PFSK-1 (cell line): ENCODE results near the gene TLN1.

Experiments used
- FOXP2 ChIP-seq: optimal IDR thresholded peaks from 2 replicates; pipeline ENCODE3; 2011; ENCODE audit warnings: borderline replicate concordance, control low read depth, inconsistent platforms; ENCODE audit not compliant: insufficient read depth; ENCODE audit errors: extremely low read length, extremely low read depth
- POLR2AphosphoS5 ChIP-seq: IDR thresholded peaks from 2 replicates; pipeline ENCODE4 v1.6.1; 2012; ENCODE audit warnings: low read depth, mild to moderate bottlenecking, control low read depth, low read length, moderate library complexity
- SIN3A ChIP-seq: IDR thresholded peaks from 2 replicates; pipeline ENCODE4 v1.6.1; 2012; ENCODE audit warnings: mild to moderate bottlenecking, low read length, moderate library complexity, borderline replicate concordance; ENCODE audit not compliant: insufficient read depth
- TAF1 ChIP-seq: IDR thresholded peaks from 2 replicates; pipeline ENCODE4 v1.6.1; 2012; ENCODE audit warnings: low read length, control low read depth, borderline replicate concordance; ENCODE audit not compliant: insufficient read depth
- TF ChIP-seq, protein P1 (sequence below), 2 experiments: IDR thresholded peaks; 2 replicates each; pipeline versions ENCODE4 v1.6.1 to v1.8.0; 2011 to 2012; ENCODE audit warnings: low read depth in 2 of 2, low read length in 2 of 2, control low read depth in 1 of 2, inconsistent platforms in 1 of 2, mild to moderate bottlenecking in 1 of 2, moderate library complexity in 1 of 2; ENCODE audit not compliant: insufficient read depth in 1 of 2

TLN1 gene

DNA sequence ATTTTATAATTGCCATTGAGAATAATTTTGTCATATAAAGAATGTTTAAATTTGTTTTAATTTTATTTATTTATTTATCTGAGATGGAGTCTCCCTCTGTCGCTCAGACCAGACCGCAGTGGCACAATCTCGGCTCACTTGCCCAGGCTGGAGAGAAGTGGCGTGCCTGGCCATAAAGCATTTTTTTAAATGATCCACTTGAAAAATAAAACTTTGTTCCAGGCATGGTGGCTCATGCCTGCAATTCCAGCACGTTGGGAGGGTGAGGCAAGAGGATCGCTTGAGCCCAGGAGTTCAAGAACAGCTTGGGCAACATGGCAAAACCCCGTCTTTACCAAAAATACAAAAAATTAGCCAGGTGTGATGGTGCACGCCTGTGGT, 79.2 kb downstream of the TLN1 start:
- TF ChIP-seq SIN3A (no peak), FOXP2 (no peak), TAF1 (no peak), POLR2AphosphoS5 (no peak)
- TF ChIP-seq, protein P1, sequence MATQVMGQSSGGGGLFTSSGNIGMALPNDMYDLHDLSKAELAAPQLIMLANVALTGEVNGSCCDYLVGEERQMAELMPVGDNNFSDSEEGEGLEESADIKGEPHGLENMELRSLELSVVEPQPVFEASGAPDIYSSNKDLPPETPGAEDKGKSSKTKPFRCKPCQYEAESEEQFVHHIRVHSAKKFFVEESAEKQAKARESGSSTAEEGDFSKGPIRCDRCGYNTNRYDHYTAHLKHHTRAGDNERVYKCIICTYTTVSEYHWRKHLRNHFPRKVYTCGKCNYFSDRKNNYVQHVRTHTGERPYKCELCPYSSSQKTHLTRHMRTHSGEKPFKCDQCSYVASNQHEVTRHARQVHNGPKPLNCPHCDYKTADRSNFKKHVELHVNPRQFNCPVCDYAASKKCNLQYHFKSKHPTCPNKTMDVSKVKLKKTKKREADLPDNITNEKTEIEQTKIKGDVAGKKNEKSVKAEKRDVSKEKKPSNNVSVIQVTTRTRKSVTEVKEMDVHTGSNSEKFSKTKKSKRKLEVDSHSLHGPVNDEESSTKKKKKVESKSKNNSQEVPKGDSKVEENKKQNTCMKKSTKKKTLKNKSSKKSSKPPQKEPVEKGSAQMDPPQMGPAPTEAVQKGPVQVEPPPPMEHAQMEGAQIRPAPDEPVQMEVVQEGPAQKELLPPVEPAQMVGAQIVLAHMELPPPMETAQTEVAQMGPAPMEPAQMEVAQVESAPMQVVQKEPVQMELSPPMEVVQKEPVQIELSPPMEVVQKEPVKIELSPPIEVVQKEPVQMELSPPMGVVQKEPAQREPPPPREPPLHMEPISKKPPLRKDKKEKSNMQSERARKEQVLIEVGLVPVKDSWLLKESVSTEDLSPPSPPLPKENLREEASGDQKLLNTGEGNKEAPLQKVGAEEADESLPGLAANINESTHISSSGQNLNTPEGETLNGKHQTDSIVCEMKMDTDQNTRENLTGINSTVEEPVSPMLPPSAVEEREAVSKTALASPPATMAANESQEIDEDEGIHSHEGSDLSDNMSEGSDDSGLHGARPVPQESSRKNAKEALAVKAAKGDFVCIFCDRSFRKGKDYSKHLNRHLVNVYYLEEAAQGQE (IDR thresholded peaks at IDR 0.05; ENCODE audit: insufficient read depth in 1 of 2, low read depth in 2 of 2, low read length in 2 of 2), result no peak

DNA sequence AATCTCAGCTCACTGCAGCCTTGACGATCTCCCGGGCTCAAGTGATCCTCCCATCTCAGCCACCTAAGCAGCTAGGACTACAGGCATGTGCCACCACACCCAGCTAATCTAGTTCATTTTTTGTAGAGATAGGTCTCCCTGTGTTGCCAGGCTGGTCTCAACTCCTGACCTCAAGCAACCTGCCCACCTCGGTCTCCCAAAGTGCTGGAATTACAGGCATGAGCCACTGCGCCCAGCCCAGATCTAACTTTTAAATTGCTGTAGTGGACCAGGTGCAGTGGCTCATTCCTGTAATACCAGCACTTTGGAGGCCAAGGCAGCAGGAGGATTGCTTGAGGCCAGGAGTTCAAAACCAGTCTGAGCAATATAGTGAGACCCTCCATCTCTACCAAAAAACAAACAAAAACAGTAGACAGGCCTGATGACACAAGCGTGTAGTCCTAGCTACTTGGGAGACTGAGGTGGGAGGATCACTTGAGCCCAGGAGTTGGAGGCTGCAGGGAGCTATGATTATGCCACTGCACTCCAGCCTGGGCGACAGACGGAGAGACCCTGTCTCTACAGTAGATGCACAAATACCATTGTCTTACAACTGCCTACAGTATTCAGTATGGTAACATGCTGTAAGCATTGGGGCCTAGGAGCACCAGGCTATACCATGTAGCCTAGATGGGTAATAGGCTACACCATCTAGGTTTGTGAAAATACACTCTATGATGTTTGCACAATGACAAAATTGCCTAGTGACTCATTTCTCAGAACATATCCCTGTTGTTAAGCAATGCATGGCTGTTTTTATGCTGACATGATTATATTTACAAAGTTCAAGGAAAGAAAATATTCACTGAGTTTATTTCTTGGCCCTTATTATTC, 79.8 kb downstream of the TLN1 start:
- TF ChIP-seq POLR2AphosphoS5 (no peak), FOXP2 (no peak), SIN3A (no peak), TAF1 (no peak)
- TF ChIP-seq, protein P1 (IDR thresholded peaks at IDR 0.05; ENCODE audit: insufficient read depth in 1 of 2, low read depth in 2 of 2, low read length in 2 of 2), result no peak

GRCh38 chr9:35650341-35651158, 81.4 kb downstream of the TLN1 start, which contains the start of gene SIT1:
TSS of gene SIT1 (minus strand) at chr9:35650931. CDS start at chr9:35650853, 78 bp downstream.
- TF ChIP-seq SIN3A (no peak), FOXP2 (no peak), TAF1 (no peak), POLR2AphosphoS5 (no peak)
- TF ChIP-seq, protein P1 (IDR thresholded peaks at IDR 0.05; ENCODE audit: insufficient read depth in 1 of 2, low read depth in 2 of 2, low read length in 2 of 2), result no peak

GRCh38 chr9:35649431-35650340, 82.3 kb downstream of the TLN1 start:
- no peak for TF ChIP-seq FOXP2
- no peak for TF ChIP-seq TAF1
- TF ChIP-seq POLR2AphosphoS5, result no peak
- TF ChIP-seq SIN3A, result no peak
